ENCODE results near the gene AOAH. TPM values are rescaled to one million over a fixed set of nuclear protein-coding genes. Genes with fewer than 3 reads are reported as not detected.

The AOAH gene
- total and polyA plus RNA-seq, 2 of the 4 experiments (the other 2 are of a cell fraction): not detected

- 100% methylated on average over 1 of the region's 3 CpGs; no CpG with 5 or more reads in 1 of the 2 experiments for WGBS, 2 experiments (ENCODE audit: extremely low coverage in 2 of 2, insufficient read length in 1 of 2)
- H2BK5ac ChIP-seq (ENCODE audit: low read depth, low read length, poor library complexity, severe bottlenecking): no peak overlapping the region
- H3K9me3 ChIP-seq (ENCODE audit: control insufficient read depth, insufficient read depth, low read length): no peaks in the 10 kb centered on the region
- H2BK15ac ChIP-seq (ENCODE audit: low read depth, low read length): no peak overlapping the region
- H2AK9ac ChIP-seq (replicated peaks; ENCODE audit: low read depth, low read length, poor library complexity): no peak overlapping the region
- ChIA-PET POLR2A (ENCODE audit: unreplicated experiment) (no interaction called here), CTCF (interaction anchor here (0.6 to 2.0 kb wide), 2 partner anchors 106 to 179 kb away, joined by 3 to 10 read pairs; no protein-coding TSS in a partner anchor)
- no TSS peak for BruUV-seq (replicated peaks)
- H3K27me3 ChIP-seq (ENCODE audit: control insufficient read depth, insufficient read depth, low read length): peaks cover 10% of the 10 kb centered on the region
- H3K23ac ChIP-seq (ENCODE audit: low read depth, low read length): no peak overlapping the region
- ATAC-seq (ENCODE audit: low read depth) (no peak), DNase-seq (no peak)
- no peak overlapping the region for H4K91ac ChIP-seq (ENCODE audit: insufficient read depth, low read depth, low read length)
- H2AFZ ChIP-seq (replicated peaks; ENCODE audit: low read length, poor library complexity): no peak overlapping the region
- no peak overlapping the region for H2AK5ac ChIP-seq (ENCODE audit: low read depth, low read length)
- TF ChIP-seq BHLHE40 (IDR thresholded peaks at IDR 0.05; ENCODE audit: low read depth, low read length): no peak
- TF ChIP-seq RFX5 (IDR thresholded peaks at IDR 0.05; ENCODE audit: low read depth, low read length): no peak
- no peak for TF ChIP-seq MAZ (IDR thresholded peaks at IDR 0.05; ENCODE audit: borderline replicate concordance, low read depth, low read length)
- no peak for TF ChIP-seq CEBPB (IDR thresholded peaks at IDR 0.05; ENCODE audit: low read depth, low read length)
- no peaks in the 10 kb centered on the region for H3K4me1 ChIP-seq (ENCODE audit: control insufficient read depth, insufficient read depth, low read length)
- dilution Hi-C loops (cut with HindIII; ENCODE audit: low sequenced_read_pairs, unreplicated experiment) (no loop called here), intact Hi-C loops (cut with micrococcal nuclease) (no loop called here), in situ Hi-C loops (cut with MboI; ENCODE audit: low sequenced_read_pairs) (loop anchor here (25.0 kb wide), 1 partner anchor 471 kb away; no protein-coding TSS in a partner anchor)
- no peak overlapping the region for H3K9ac ChIP-seq (ENCODE audit: low read depth, low read length)
- H3K36me3 ChIP-seq (ENCODE audit: control insufficient read depth, insufficient read depth, low read length): no peaks in the 10 kb centered on the region
- H3K9me1 ChIP-seq (ENCODE audit: insufficient read depth, low read length): no peaks in the 10 kb centered on the region
- H3K56ac ChIP-seq (ENCODE audit: extremely low read depth, insufficient read depth, low read length): no peak overlapping the region
- no peak overlapping the region for H2BK120ac ChIP-seq (ENCODE audit: low read depth, low read length)
- H4K20me1 ChIP-seq (ENCODE audit: insufficient read depth, low read length): no peaks in the 10 kb centered on the region
- no peak overlapping the region for H3K4me3 ChIP-seq (ENCODE audit: insufficient read depth, low read depth, low read length)
- H2BK20ac ChIP-seq (ENCODE audit: low read depth, low read length): no peak overlapping the region
- no peak overlapping the region for H3K4me2 ChIP-seq (ENCODE audit: low read depth, low read length)
- no peak overlapping the region for H3K14ac ChIP-seq (replicated peaks; ENCODE audit: low read depth, low read length)
- no peak overlapping the region for H4K5ac ChIP-seq (ENCODE audit: low read depth, low read length)
- no peaks in the 10 kb centered on the region for H3K79me1 ChIP-seq (ENCODE audit: low read depth in 1 of 2, low read length in 2 of 2)
- no peak overlapping the region for H3K4ac ChIP-seq (ENCODE audit: low read depth, low read length)
- no peak overlapping the region for H3K27ac ChIP-seq (ENCODE audit: insufficient read depth, low read length)
- no peak overlapping the region for H4K8ac ChIP-seq (ENCODE audit: low read depth in 2 of 2, low read length in 2 of 2)
- no peak overlapping the region for H3K18ac ChIP-seq (ENCODE audit: low read depth, low read length)
These were observed 233.0 kb downstream of the AOAH start for GRCh38 chr7:36491317-36491716.

Measured in IMR-90 (cell line).